Measurements from ENCODE around the gene BCL2.

Gene BCL2

GRCh38 chr18:63254716-63255399 lies 64.7 kb downstream of the BCL2 start:
- peaks cover 3% of the 10 kb centered on the region for H3K36me3 ChIP-seq (ENCODE audit: control insufficient read depth, insufficient read depth, low read length)
- no peak for DNase-seq (ENCODE audit: extremely low read depth, insufficient read length)

GRCh38 chr18:63253428-63254372 lies 65.9 kb downstream of the BCL2 start:
- H3K36me3 ChIP-seq (ENCODE audit: control insufficient read depth, insufficient read depth, low read length) = peaks cover 2% of the 10 kb centered on the region; the same call in 1 of the 2 replicates
- no peak for TF ChIP-seq CTCF (IDR thresholded peaks at IDR 0.05; ENCODE audit: insufficient read depth, low read length, poor library complexity, severe bottlenecking)
- DNase-seq (ENCODE audit: extremely low read depth, insufficient read length) = no peak
- H3K4me3 ChIP-seq (replicated peaks; ENCODE audit: low read depth, low read length) = no peak overlapping the region
- H3K27me3 ChIP-seq (replicated peaks; ENCODE audit: control insufficient read depth, insufficient read depth, low read length) = no peaks in the 10 kb centered on the region

More at GRCh38 chr18:63254716-63255399, 64.7 kb downstream of the BCL2 start:
- TF ChIP-seq CTCF (IDR thresholded peaks at IDR 0.05; ENCODE audit: insufficient read depth, low read length, poor library complexity, severe bottlenecking) = no peak
- Histone ChIP-seq H3K4me3 (replicated peaks; ENCODE audit: low read depth, low read length) (no peak overlapping the region), H3K27me3 (replicated peaks; ENCODE audit: control insufficient read depth, insufficient read depth, low read length) (no peaks in the 10 kb centered on the region)

- no peaks in the 10 kb centered on the region for H3K27me3 ChIP-seq (replicated peaks; ENCODE audit: control insufficient read depth, insufficient read depth, low read length)
- H3K36me3 ChIP-seq (ENCODE audit: control insufficient read depth, insufficient read depth, low read length) = peaks cover 2% of the 10 kb centered on the region; the same call in 1 of the 2 replicates
- no peak for TF ChIP-seq CTCF (IDR thresholded peaks at IDR 0.05; ENCODE audit: insufficient read depth, low read length, poor library complexity, severe bottlenecking)
- no peak for DNase-seq (ENCODE audit: extremely low read depth, insufficient read length)
- H3K4me3 ChIP-seq (replicated peaks; ENCODE audit: low read depth, low read length) = no peak overlapping the region
These were observed 66.6 kb downstream of the BCL2 start for GRCh38 chr18:63253014-63253413.

GRCh38 chr18:63249771-63250170 lies 69.8 kb downstream of the BCL2 start:
- TF ChIP-seq CTCF (IDR thresholded peaks at IDR 0.05; ENCODE audit: insufficient read depth, low read length, poor library complexity, severe bottlenecking) = no peak
- no peaks in the 10 kb centered on the region for H3K27me3 ChIP-seq (replicated peaks; ENCODE audit: control insufficient read depth, insufficient read depth, low read length)
- peaks cover 2% of the 10 kb centered on the region; the same call in 1 of the 2 replicates for H3K36me3 ChIP-seq (ENCODE audit: control insufficient read depth, insufficient read depth, low read length)
- no peak for DNase-seq (ENCODE audit: extremely low read depth, insufficient read length)
- H3K4me3 ChIP-seq (replicated peaks; ENCODE audit: low read depth, low read length) = no peak overlapping the region

- Histone ChIP-seq H3K36me3 (ENCODE audit: control insufficient read depth, insufficient read depth, low read length) (peaks cover 2% of the 10 kb centered on the region; the same call in 1 of the 2 replicates), H3K27me3 (replicated peaks; ENCODE audit: control insufficient read depth, insufficient read depth, low read length) (no peaks in the 10 kb centered on the region), H3K4me3 (replicated peaks; ENCODE audit: low read depth, low read length) (no peak overlapping the region)
- TF ChIP-seq CTCF (IDR thresholded peaks at IDR 0.05; ENCODE audit: insufficient read depth, low read length, poor library complexity, severe bottlenecking) = no peak
- no peak for DNase-seq (ENCODE audit: extremely low read depth, insufficient read length)
These were observed 71.6 kb downstream of the BCL2 start for GRCh38 chr18:63247926-63248325.

Data from GM06990 (cell line).